HG03025 (cell line): ENCODE data around the gene ST3GAL5.

Experiments
- ATAC-seq: cut with Tn5 transposase; IDR thresholded peaks from one replicate; pipeline ENCODE4 v1.9.1; 2021; ENCODE audit warnings: mild to moderate bottlenecking, moderate library complexity; ENCODE audit not compliant: unreplicated experiment, low FRiP score

Gene ST3GAL5

GRCh38 chr2:85793584-85793983 is 95.2 kb downstream of the ST3GAL5 start:
- ATAC-seq, result no peak

- ATAC-seq, result no peak
Measured at GRCh38 chr2:85792783-85793441, 95.9 kb downstream of the ST3GAL5 start.

DNA sequence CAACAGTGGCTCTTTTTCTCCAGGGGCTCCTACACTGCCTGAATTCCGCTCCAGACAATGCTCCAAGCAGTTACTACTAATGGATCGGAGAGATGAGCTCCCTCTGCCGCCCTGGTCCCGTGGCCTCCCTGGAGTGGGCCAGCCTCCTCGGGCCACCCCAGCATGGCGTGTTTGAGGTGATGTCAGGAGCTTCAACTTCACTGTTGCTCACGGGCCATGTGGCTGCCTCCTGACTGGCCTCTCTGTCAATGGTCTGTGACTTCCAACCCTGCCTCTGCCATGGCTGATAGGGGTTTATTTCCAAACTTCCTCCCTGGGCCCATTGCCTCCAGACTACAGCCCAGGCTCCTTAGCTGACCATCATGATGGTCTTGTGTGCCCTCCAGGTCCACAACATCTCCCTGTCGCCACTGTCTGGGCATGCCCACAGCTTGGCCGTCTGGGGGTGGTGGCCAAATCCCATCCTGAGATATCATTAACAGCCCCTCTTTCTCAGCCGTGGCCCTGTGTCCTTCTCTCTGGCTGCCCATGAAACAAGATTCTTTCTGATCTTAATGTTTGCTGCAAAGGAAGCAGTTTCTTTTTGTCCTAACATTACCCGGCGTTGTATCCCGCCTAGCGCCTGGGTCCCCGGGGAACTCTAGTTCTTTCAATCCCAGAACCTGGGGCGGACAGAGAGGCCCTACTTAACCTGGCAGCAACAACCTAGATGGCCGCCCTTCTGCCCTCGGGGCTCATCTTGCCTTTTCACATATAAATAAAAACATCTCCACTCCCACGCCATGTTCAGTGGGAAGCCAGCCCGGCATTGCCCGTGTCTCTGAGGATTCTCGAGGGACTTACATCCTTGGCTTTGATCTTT is 96.9 kb downstream of the ST3GAL5 start:
- no peak for ATAC-seq

GRCh38 chr2:85790499-85791188 is 98.1 kb downstream of the ST3GAL5 start:
- no peak for ATAC-seq

- no peak for ATAC-seq
Measured at GRCh38 chr2:85790032-85790431, 98.8 kb downstream of the ST3GAL5 start.

DNA sequence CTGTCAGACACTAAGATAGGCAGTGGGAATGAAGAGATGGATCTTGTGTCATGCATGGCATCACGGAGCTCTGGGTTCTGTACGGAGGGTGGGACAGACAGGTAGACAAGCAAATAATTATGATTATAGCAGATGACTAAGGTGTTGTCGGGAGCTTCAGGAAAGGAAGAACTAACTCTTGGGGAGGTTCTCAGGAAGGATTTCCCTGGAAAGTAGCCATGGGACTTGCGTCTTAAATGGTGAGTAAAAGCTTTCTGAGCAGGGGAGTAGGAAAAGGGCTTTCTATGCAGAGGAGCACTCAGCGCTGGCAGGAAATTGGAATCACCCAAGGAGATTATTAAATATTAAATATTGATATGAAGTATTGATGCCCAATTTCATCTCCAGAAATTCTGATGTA is 99.5 kb downstream of the ST3GAL5 start:
- ATAC-seq, result no peak

- ATAC-seq, result no peak
Measured at GRCh38 chr2:85788603-85789002, 100.2 kb downstream of the ST3GAL5 start.

GRCh38 chr2:85787981-85788340 is 100.8 kb downstream of the ST3GAL5 start:
- ATAC-seq, result no peak

- no peak for ATAC-seq
Measured at GRCh38 chr2:85787282-85787980, 101.4 kb downstream of the ST3GAL5 start.
